Camera-type eye (tissue), 1 donor: ENCODE data around the gene SMIM1. TPM values are rescaled to one million over a fixed set of nuclear protein-coding genes. Genes with fewer than 3 reads are reported as not detected.

Source experiments
- total RNA-seq: library from RNA; depleted of rRNA; stranded (reverse); fragments of >200 nt; gene quantifications from one replicate; pipeline ENCODE4 v1.2.3, GENCODE V29; 2014

SMIM1 gene
- 2.1 TPM for total RNA-seq

GRCh38 chr1:3772715-3773571 is at the start of gene SMIM1:
TSS of gene SMIM1 (plus strand) at chr1:3772749. CDS start at chr1:3775374, 2,625 bp downstream.

DNA sequence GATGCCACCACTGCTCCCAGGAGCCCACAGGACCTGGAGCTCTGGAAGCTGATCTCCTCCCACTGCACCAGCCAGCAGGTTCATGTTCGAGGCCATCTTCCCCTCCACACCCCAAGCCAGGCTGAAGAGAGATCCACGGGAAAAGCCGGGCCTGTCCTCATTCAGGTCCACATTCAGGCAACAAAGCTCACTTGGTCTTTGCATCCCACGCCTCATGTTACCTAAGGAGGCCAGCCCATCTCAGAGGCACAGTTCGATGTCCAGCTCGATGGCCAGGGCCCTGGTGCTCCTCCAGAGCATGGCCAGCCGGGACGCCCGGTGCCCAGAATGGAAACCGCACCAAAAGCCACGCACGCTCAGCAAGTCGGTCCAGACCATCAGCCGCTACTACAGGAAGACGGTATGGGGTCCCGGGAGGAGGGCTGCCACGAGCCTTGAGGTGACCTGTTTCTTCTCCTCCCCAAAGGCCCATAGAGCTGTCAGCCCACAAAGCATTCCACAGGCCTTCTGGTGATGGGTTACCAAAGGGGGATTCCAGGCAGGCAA is 20.1 kb upstream of the SMIM1 start, which contains the start of gene CCDC27:
TSS of gene CCDC27 (plus strand) at position 51 of the 546 bp plus-strand sequence. CDS start at position 83, 32 bp downstream.

GRCh38 chr1:3796215-3797061 is 23.9 kb downstream of the SMIM1 start, which contains the start of gene LRRC47:
TSS of gene LRRC47 (minus strand) at chr1:3796498. CDS start at chr1:3796476, 22 bp downstream.

Other genes with a start within 250 kb of the SMIM1 start
- 32.8 TPM for gene MEGF6, start 161.2 kb upstream of the SMIM1 start, total RNA-seq
- 32.6 TPM for gene TPRG1L, start 147.7 kb upstream of the SMIM1 start, total RNA-seq
- gene WRAP73, start 122.6 kb upstream of the SMIM1 start, total RNA-seq, result 26.2 TPM
- 1.5 TPM for gene TP73, start 120.2 kb upstream of the SMIM1 start, total RNA-seq
- gene CCDC27, start 20.3 kb upstream of the SMIM1 start, total RNA-seq, result not detected
- gene LRRC47, start 23.7 kb downstream of the SMIM1 start, total RNA-seq, result 44.5 TPM
- 47.6 TPM for gene CEP104, start 84.5 kb downstream of the SMIM1 start, total RNA-seq
- gene DFFB, start 84.7 kb downstream of the SMIM1 start, total RNA-seq, result 11.7 TPM
- 25.2 TPM for gene C1orf174, start 127.5 kb downstream of the SMIM1 start, total RNA-seq